ENCODE results near the gene PNLIPRP1. TPM values are rescaled to one million over a fixed set of nuclear protein-coding genes. Genes with fewer than 3 reads are reported as not detected.

The PNLIPRP1 gene
- total RNA-seq, 1 experiment from 2014 or later, result not detected

DNA sequence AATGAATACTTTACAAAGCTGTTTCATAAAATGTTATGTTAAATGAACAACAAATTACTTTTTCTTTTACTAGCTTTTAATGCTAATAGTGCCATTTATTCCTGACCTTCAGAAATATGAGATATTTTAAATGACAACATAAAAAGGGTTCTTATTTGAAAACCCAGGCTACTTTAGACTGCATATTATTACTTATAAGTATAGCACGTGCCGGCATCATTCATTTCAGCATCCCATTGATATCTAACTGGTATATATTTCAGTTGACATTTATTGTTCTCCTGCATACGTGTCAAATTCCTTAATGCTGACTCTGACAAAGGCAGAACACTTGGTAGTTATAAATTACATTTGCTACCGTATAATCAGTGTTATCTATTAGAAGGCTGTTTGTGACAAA lies 65.3 kb downstream of the PNLIPRP1 start:
- peaks cover 26% of the 10 kb centered on the region for H3K27me3 Mint-ChIP-seq (ENCODE audit: unreplicated experiment)
- H3K36me3 Mint-ChIP-seq (ENCODE audit: insufficient read depth, unreplicated experiment), result no peaks in the 10 kb centered on the region
- CTCF ChIA-PET, result no interaction called here
- H3K9me3 Mint-ChIP-seq (ENCODE audit: low read depth, unreplicated experiment), result peaks cover 4% of the 10 kb centered on the region
- no peak for DNase-seq
- TF ChIP-seq, protein P1, sequence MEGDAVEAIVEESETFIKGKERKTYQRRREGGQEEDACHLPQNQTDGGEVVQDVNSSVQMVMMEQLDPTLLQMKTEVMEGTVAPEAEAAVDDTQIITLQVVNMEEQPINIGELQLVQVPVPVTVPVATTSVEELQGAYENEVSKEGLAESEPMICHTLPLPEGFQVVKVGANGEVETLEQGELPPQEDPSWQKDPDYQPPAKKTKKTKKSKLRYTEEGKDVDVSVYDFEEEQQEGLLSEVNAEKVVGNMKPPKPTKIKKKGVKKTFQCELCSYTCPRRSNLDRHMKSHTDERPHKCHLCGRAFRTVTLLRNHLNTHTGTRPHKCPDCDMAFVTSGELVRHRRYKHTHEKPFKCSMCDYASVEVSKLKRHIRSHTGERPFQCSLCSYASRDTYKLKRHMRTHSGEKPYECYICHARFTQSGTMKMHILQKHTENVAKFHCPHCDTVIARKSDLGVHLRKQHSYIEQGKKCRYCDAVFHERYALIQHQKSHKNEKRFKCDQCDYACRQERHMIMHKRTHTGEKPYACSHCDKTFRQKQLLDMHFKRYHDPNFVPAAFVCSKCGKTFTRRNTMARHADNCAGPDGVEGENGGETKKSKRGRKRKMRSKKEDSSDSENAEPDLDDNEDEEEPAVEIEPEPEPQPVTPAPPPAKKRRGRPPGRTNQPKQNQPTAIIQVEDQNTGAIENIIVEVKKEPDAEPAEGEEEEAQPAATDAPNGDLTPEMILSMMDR (IDR thresholded peaks at IDR 0.05; ENCODE audit: unreplicated experiment), result no peak
- H3K4me3 Mint-ChIP-seq (ENCODE audit: low read depth, unreplicated experiment), result no peak overlapping the region
- no peaks in the 10 kb centered on the region for H3K4me1 Mint-ChIP-seq (ENCODE audit: low read depth, unreplicated experiment)
- intact Hi-C loops (cut with micrococcal nuclease; ENCODE audit: unreplicated experiment), result no loop called here
- H3K27ac Mint-ChIP-seq (ENCODE audit: unreplicated experiment), result no peak overlapping the region
- BruUV-seq (replicated peaks), result no TSS peak

DNA sequence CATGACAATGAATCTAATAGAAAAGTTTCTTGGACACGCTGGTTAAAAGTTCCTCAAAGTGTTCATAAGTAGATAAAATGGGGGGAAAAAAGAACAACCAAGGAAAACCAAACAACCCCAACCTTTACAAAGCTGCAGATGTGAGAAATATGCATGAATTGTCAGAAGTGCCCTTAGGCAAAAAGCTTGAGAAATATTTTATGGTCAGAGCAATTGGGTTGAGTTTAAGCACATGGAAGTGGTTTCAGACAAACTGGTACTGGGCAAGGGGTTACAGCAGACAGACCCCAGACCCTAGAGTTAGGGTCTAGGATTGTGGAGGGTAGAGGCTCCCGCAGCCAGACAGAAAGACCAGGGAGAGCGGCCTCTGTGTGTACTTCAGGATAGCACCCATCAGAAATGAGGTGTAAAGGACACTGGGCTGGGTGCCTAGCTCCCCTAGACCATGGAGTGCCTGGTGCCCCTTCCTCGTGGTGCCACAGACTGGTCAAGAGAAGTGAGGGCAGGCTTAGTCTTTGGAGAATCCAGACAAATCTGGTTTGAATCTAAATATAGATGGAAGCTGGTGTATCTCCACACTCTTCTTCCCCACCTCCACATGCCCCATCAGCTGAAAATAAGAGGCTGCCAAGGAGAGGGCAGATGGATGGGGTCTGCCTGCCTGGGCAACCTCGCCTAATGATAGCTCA lies 67.2 kb downstream of the PNLIPRP1 start:
- CTCF ChIA-PET, result no interaction called here
- Mint-ChIP-seq H3K9me3 (ENCODE audit: low read depth, unreplicated experiment) (no peaks in the 10 kb centered on the region), H3K27me3 (ENCODE audit: unreplicated experiment) (peaks cover 10% of the 10 kb centered on the region), H3K36me3 (ENCODE audit: insufficient read depth, unreplicated experiment) (no peaks in the 10 kb centered on the region), H3K4me3 (ENCODE audit: low read depth, unreplicated experiment) (no peak overlapping the region), H3K4me1 (ENCODE audit: low read depth, unreplicated experiment) (no peaks in the 10 kb centered on the region), H3K27ac (ENCODE audit: unreplicated experiment) (no peak overlapping the region)
- TF ChIP-seq, protein P1 (IDR thresholded peaks at IDR 0.05; ENCODE audit: unreplicated experiment), result no peak
- DNase-seq, result no peak
- intact Hi-C loops (cut with micrococcal nuclease; ENCODE audit: unreplicated experiment), result no loop called here
- BruUV-seq (replicated peaks), result no TSS peak

Other genes starting within 250 kb of the PNLIPRP1 start
- gene PNLIPRP3, start 163.1 kb upstream of the PNLIPRP1 start, total RNA-seq (2022), result not detected in 2 replicates
- gene PNLIP, start 45.0 kb upstream of the PNLIPRP1 start, total RNA-seq (2022), result not detected in 2 replicates
- not detected in 2 replicates for gene PNLIPRP2, start 30.0 kb downstream of the PNLIPRP1 start, total RNA-seq (2022)
- 2.4 and 3.2 TPM in 2 replicates for gene HSPA12A, start 151.6 kb downstream of the PNLIPRP1 start, total RNA-seq (2022)

Data from Calu3 (cell line).